ENCODE results near the gene DTNBP1. TPM values are rescaled to one million over a fixed set of nuclear protein-coding genes. Genes with fewer than 3 reads are reported as not detected.

The DTNBP1 gene
- total and polyA plus RNA-seq, 2 of the 13 experiments (the other 11 are each of a cell fraction or from before 2014, with no cell fraction given) = 6.6 to 19.1 TPM

- Histone ChIP-seq H3K4me1 (ENCODE audit: insufficient read depth, low read length) (peaks cover 17% of the 10 kb centered on the region), H3K4me3 (replicated peaks in 1 of 3; ENCODE audit: insufficient read depth in 1 of 3, low read depth in 2 of 3, low read length in 3 of 3) (no peak overlapping the region), H3K27ac (ENCODE audit: extremely low read length, insufficient read depth, low read length) (no peak overlapping the region), H3K9ac (ENCODE audit: insufficient read depth, low read depth, low read length) (no peak overlapping the region), H3K9me3 (ENCODE audit: low read length) (peaks cover 18% of the 10 kb centered on the region), H2AFZ (ENCODE audit: low read length) (no peak overlapping the region), H4K20me1 (ENCODE audit: insufficient read depth, low read length) (no peaks in the 10 kb centered on the region), H3K36me3 (replicated peaks in 1 of 2; ENCODE audit: control insufficient read depth in 1 of 2, insufficient read depth in 2 of 2, low read length in 2 of 2) (no peaks in the 10 kb centered on the region), H3K79me2 (ENCODE audit: insufficient read depth, low read length) (no peaks in the 10 kb centered on the region), H3K27me3 (ENCODE audit: control insufficient read depth in 1 of 2, insufficient read depth in 2 of 2, low read length in 2 of 2) (no peaks in the 10 kb centered on the region), H3K4me2 (ENCODE audit: low read depth, low read length) (no peak overlapping the region)
- ATAC-seq (peak; percentile 74), FAIRE-seq (no peak), DNase-seq (ENCODE audit: low spot score) (peak; percentile 21)
- intact Hi-C loops (cut with micrococcal nuclease; ENCODE audit: unreplicated experiment) (no loop called here), in situ Hi-C loops (cut with HindIII; ENCODE audit: extremely low pct_ligation_motif_present, low pct_unique_long_range_greater_than_20kb) (no loop called here)
- POLR2A ChIA-PET = no interaction called here
- no peak for TF ChIP-seq ZNF563 (CRISPR knock-in tag; IDR thresholded peaks at IDR 0.05)
- no peak for TF ChIP-seq IKZF1 (IDR thresholded peaks at IDR 0.05)
- no peak for TF ChIP-seq FOSL1 (CRISPR knock-in tag; IDR thresholded peaks at IDR 0.05; ENCODE audit: borderline replicate concordance)
- no peak for TF ChIP-seq SATB2 (CRISPR knock-in tag; IDR thresholded peaks at IDR 0.05)
- TF ChIP-seq PHB2 (IDR thresholded peaks at IDR 0.05; ENCODE audit: partially characterized antibody) = no peak
- peak; percentile 99 for TF ChIP-seq ZNF230 (CRISPR knock-in tag; IDR thresholded peaks at IDR 0.05)
- TF ChIP-seq, protein P1, sequence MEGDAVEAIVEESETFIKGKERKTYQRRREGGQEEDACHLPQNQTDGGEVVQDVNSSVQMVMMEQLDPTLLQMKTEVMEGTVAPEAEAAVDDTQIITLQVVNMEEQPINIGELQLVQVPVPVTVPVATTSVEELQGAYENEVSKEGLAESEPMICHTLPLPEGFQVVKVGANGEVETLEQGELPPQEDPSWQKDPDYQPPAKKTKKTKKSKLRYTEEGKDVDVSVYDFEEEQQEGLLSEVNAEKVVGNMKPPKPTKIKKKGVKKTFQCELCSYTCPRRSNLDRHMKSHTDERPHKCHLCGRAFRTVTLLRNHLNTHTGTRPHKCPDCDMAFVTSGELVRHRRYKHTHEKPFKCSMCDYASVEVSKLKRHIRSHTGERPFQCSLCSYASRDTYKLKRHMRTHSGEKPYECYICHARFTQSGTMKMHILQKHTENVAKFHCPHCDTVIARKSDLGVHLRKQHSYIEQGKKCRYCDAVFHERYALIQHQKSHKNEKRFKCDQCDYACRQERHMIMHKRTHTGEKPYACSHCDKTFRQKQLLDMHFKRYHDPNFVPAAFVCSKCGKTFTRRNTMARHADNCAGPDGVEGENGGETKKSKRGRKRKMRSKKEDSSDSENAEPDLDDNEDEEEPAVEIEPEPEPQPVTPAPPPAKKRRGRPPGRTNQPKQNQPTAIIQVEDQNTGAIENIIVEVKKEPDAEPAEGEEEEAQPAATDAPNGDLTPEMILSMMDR (CRISPR knock-in tag; IDR thresholded peaks at IDR 0.05) = peak; percentile 43; the same call in 1 of the 2 replicates
- TF ChIP-seq E2F1 (CRISPR knock-in tag; IDR thresholded peaks at IDR 0.05) = no peak
- CTCF ChIA-PET (ENCODE audit: low intra/inter-chr PET ratio, low total read pairs) = no interaction called here
- no TSS peak for BruUV-seq (replicated peaks)
- 69% methylated on average over 3 of the region's 4 CpGs for WGBS (ENCODE audit: low lambda C conversion rate)
Measured at GRCh38 chr6:15642276-15642675, 20.6 kb downstream of the DTNBP1 start.

Data from HepG2 (cell line).